GM12878 (cell line): Measurements from ENCODE around the gene EPHA2.

Source experiments
- EED ChIP-seq: sonication (generic); IDR thresholded peaks from 2 replicates; pipeline ENCODE4 v1.6.1; 2016; ENCODE audit warnings: antibody characterized with exemption, low read depth
- FOS ChIP-seq: IDR thresholded peaks from 3 replicates; pipeline ENCODE4 v1.6.1; 2011; ENCODE audit warnings: borderline replicate concordance; ENCODE audit not compliant: insufficient read length; ENCODE audit errors: extremely low read depth
- NFYA ChIP-seq: IDR thresholded peaks from 2 replicates; pipeline ENCODE4 v1.6.1; 2011; ENCODE audit warnings: low read depth, mild to moderate bottlenecking, low read length, improper control_type of control experiment, borderline replicate concordance
- NKRF ChIP-seq: fragments of 450-650 bp; conservative IDR thresholded peaks from 2 replicates; pipeline ENCODE4 v1.6.1; 2017; ENCODE audit warnings: mild to moderate bottlenecking, moderate library complexity
- POLR2AphosphoS5 ChIP-seq: IDR thresholded peaks from 2 replicates; pipeline ENCODE4 v1.6.1; 2011; ENCODE audit warnings: mild to moderate bottlenecking, low read length, inconsistent platforms

GRCh38 chr1:16093611-16094010 lies 62.3 kb downstream of the EPHA2 start:
- TF ChIP-seq EED (no peak), POLR2AphosphoS5 (no peak), NFYA (no peak), NKRF (no peak), FOS (no peak)
